IMR-90 (cell line): ENCODE results near the gene GRM6.

Source experiments
- BHLHE40 ChIP-seq: fragments of 150-350 bp; IDR thresholded peaks from 2 replicates; pipeline ENCODE4 v1.6.1; 2016; ENCODE audit warnings: mild to moderate bottlenecking, low read depth, low read length
- CEBPB ChIP-seq: IDR thresholded peaks from 2 replicates; pipeline ENCODE4 v1.6.1; 2012; ENCODE audit warnings: low read depth, low read length, improper control_type of control experiment
- CHD1 ChIP-seq: IDR thresholded peaks from 2 replicates; pipeline ENCODE4 v1.6.1; 2012; ENCODE audit warnings: low read depth, low read length, improper control_type of control experiment
- MAFK ChIP-seq: IDR thresholded peaks from 2 replicates; pipeline ENCODE4 v1.6.1; 2012; ENCODE audit warnings: low read depth, low read length, improper control_type of control experiment
- MAZ ChIP-seq: IDR thresholded peaks from 2 replicates; pipeline ENCODE4 v1.6.1; 2012; ENCODE audit warnings: low read depth, mild to moderate bottlenecking, low read length, improper control_type of control experiment, moderate library complexity, borderline replicate concordance
- MXI1 ChIP-seq: IDR thresholded peaks from 2 replicates; pipeline ENCODE4 v1.6.1; 2012; ENCODE audit warnings: low read depth, mild to moderate bottlenecking, low read length, moderate library complexity, borderline replicate concordance
- NFE2L2 ChIP-seq: fragments of 150-350 bp; IDR thresholded peaks from 2 replicates; pipeline ENCODE4 v1.6.1; 2016; ENCODE audit warnings: low read depth, mild to moderate bottlenecking, low read length
- POLR2A ChIP-seq: IDR thresholded peaks from 2 replicates; pipeline ENCODE4 v1.6.1; 2012; ENCODE audit warnings: mild to moderate bottlenecking, low read depth, low read length
- RAD21 ChIP-seq: IDR thresholded peaks from 2 replicates; pipeline ENCODE4 v1.6.1; 2012; ENCODE audit warnings: low read length, improper control_type of control experiment
- RFX5 ChIP-seq: IDR thresholded peaks from 2 replicates; pipeline ENCODE4 v1.8.0; 2012; ENCODE audit warnings: low read depth, mild to moderate bottlenecking, low read length, moderate library complexity
- SMC3 ChIP-seq: fragments of 150-350 bp; IDR thresholded peaks from 2 replicates; pipeline ENCODE4 v1.6.1; 2016; ENCODE audit warnings: low read depth, mild to moderate bottlenecking, antibody characterized with exemption, low read length, moderate library complexity
- TF ChIP-seq, protein P1 (sequence below): conservative IDR thresholded peaks from 2 replicates; pipeline ENCODE4 v1.5.1; 2012; ENCODE audit warnings: mild to moderate bottlenecking, low read depth, low read length, improper control_type of control experiment
- TF ChIP-seq, protein P2 (sequence below): fragments of 150-350 bp; IDR thresholded peaks from 2 replicates; pipeline ENCODE4 v1.6.1; 2017; ENCODE audit warnings: mild to moderate bottlenecking, antibody characterized with exemption, low read length, low read depth
- TF ChIP-seq, protein P3 (sequence below): fragments of 150-350 bp; IDR thresholded peaks from 2 replicates; pipeline ENCODE4 v1.6.1; 2016; ENCODE audit warnings: low read depth, mild to moderate bottlenecking, low read length, moderate library complexity, borderline replicate concordance

DNA sequence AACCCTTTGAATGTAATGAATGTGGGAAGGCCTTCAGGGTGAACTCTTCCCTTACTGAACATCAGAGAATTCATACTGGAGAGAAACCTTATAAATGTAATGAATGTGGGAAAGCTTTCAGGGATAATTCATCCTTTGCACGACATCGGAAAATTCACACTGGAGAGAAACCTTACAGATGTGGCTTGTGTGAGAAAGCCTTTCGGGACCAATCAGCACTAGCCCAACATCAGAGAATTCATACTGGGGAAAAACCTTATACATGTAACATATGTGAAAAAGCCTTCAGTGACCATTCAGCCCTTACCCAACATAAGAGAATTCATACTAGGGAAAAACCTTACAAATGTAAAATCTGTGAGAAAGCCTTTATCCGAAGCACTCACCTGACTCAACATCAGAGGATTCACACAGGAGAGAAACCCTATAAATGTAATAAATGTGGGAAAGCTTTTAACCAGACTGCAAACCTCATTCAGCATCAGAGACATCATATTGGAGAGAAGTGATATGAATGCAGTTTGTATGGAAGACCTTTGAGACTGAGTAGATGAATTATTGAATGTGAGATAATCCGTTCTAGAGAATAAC is 29.6 kb downstream of the GRM6 start:
- TF ChIP-seq, protein P1, sequence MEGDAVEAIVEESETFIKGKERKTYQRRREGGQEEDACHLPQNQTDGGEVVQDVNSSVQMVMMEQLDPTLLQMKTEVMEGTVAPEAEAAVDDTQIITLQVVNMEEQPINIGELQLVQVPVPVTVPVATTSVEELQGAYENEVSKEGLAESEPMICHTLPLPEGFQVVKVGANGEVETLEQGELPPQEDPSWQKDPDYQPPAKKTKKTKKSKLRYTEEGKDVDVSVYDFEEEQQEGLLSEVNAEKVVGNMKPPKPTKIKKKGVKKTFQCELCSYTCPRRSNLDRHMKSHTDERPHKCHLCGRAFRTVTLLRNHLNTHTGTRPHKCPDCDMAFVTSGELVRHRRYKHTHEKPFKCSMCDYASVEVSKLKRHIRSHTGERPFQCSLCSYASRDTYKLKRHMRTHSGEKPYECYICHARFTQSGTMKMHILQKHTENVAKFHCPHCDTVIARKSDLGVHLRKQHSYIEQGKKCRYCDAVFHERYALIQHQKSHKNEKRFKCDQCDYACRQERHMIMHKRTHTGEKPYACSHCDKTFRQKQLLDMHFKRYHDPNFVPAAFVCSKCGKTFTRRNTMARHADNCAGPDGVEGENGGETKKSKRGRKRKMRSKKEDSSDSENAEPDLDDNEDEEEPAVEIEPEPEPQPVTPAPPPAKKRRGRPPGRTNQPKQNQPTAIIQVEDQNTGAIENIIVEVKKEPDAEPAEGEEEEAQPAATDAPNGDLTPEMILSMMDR = no peak
- TF ChIP-seq POLR2A (no peak), BHLHE40 (no peak), CEBPB (no peak), NFE2L2 (no peak), RAD21 (no peak), SMC3 (no peak), RFX5 (no peak), MAFK (no peak), MXI1 (no peak), CHD1 (no peak), MAZ (no peak)
- TF ChIP-seq, protein P2, sequence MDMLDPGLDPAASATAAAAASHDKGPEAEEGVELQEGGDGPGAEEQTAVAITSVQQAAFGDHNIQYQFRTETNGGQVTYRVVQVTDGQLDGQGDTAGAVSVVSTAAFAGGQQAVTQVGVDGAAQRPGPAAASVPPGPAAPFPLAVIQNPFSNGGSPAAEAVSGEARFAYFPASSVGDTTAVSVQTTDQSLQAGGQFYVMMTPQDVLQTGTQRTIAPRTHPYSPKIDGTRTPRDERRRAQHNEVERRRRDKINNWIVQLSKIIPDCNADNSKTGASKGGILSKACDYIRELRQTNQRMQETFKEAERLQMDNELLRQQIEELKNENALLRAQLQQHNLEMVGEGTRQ = no peak
- TF ChIP-seq, protein P3, sequence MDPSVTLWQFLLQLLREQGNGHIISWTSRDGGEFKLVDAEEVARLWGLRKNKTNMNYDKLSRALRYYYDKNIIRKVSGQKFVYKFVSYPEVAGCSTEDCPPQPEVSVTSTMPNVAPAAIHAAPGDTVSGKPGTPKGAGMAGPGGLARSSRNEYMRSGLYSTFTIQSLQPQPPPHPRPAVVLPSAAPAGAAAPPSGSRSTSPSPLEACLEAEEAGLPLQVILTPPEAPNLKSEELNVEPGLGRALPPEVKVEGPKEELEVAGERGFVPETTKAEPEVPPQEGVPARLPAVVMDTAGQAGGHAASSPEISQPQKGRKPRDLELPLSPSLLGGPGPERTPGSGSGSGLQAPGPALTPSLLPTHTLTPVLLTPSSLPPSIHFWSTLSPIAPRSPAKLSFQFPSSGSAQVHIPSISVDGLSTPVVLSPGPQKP = no peak
